Fibroblast of pulmonary artery (primary cell): Measurements from ENCODE around the gene UST.
A peak's percentile ranks its signal among the peaks of the same experiment; 100 is the strongest.

Experiments
- DNase-seq: peaks from one replicate; pipeline ENCODE4 v3.0.0-alpha.2; 2010; ENCODE audit warnings: low read depth
- H3K4me3 ChIP-seq: replicated peaks from 2 replicates; pipeline ENCODE4 v1.5.1; 2011; ENCODE audit warnings: low read depth, mild to moderate bottlenecking, control low read depth, low read length, moderate library complexity
- CTCF ChIP-seq: IDR thresholded peaks from 2 replicates; pipeline ENCODE4 v1.5.1; 2011; ENCODE audit warnings: mild to moderate bottlenecking, control low read depth, low read length, inconsistent platforms; ENCODE audit errors: missing control alignments

The UST gene

GRCh38 chr6:149028767-149029405, 282.1 kb downstream of the UST start:
- peak; percentile 50 for TF ChIP-seq CTCF
- peak; percentile 97 for DNase-seq
- H3K4me3 ChIP-seq, result no peak overlapping the region

- no peak for DNase-seq
- no peak overlapping the region for H3K4me3 ChIP-seq
- no peak for TF ChIP-seq CTCF
Measured at GRCh38 chr6:149031201-149031858, 284.5 kb downstream of the UST start.

- no peak for TF ChIP-seq CTCF
- H3K4me3 ChIP-seq, result peak overlapping the region; percentile 8
- peak; percentile 88 for DNase-seq
Measured at GRCh38 chr6:149031859-149032598, 285.2 kb downstream of the UST start.

GRCh38 chr6:149032599-149033405, 286.0 kb downstream of the UST start:
- peak; percentile 92 for DNase-seq
- H3K4me3 ChIP-seq, result no peak overlapping the region
- TF ChIP-seq CTCF, result no peak

- no peak for DNase-seq
- H3K4me3 ChIP-seq, result no peak overlapping the region
- TF ChIP-seq CTCF, result no peak
Measured at GRCh38 chr6:149033454-149033853, 286.6 kb downstream of the UST start.

- no peak for DNase-seq
- TF ChIP-seq CTCF, result no peak
- H3K4me3 ChIP-seq, result no peak overlapping the region
Measured at GRCh38 chr6:149035766-149036165, 288.9 kb downstream of the UST start.
